ENCODE results near the gene KRR1.

Gene KRR1

DNA sequence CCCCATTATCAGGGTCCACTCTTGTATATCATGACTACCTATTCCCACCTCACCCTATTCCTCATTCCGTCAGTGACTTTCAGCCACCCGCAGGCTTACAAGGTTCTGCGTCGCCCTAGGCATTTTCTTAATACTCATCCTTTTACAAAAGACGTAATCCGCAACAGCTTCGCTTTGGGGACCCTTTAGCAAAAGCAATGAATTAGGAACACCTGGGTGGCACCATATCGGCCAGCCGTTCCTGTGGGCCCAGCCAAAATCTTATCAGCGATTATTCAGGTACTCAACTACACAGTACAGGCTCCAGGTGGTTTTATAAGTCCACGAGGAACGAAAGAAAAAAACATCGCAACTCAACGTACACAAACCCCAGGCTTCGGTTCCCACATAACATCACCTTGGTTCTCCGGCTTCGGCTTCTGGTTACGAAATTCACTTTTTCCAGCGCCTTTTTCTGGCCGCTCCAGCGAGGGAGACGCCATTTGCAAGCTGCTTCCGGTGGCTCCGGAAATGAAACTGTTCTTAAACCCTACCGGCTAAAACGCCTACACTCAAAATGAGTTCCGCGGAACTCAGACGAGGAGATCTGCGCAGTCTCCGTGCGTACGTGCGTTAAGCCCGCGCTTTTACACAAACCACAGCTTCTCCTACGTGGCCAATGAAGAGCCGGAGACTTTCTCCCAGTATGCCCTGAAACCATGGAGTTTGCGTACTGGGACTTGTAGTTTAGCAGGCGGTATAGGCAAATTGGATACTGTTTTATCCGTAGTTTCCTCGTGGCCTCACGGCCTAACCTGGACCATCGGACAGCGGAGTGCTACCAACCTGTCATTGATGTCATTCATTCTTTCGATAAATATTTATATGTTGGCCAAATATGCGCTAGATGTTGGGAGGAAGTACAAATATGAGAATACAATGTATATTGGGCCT lies at the start of gene KRR1:
Gene KRR1 (minus strand): TSS at position 494 of the 933 bp plus-strand sequence. CDS start 12 bp downstream, at position 482.
- peak; percentile 98 for DNase-seq (ENCODE audit: low spot score)

GRCh38 chr12:75560167-75560566 lies 48.8 kb upstream of the KRR1 start:
- DNase-seq (ENCODE audit: low spot score) = peak; percentile 39

DNA sequence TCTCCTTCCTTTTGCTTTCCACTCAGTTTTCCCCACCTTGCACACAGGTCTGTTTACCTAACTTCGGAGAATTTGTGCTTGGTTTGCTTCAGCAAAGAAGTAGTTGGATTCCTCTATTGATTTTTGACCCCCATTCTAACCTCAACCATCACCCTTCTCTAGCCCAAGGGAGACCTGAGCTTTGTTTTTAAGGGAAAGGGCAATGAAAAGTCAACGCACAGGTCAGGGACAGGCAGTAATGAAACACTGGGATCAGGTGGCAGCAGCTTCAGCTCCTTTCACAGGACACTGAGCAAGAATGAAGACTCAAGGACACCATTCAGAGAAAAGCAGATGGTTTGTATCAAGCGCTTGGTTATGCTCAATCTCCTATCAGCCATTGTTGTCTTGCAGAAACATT lies 46.9 kb upstream of the KRR1 start:
- DNase-seq (ENCODE audit: low spot score) = no peak

GRCh38 chr12:75556311-75556899 lies 45.0 kb upstream of the KRR1 start:
- no peak for DNase-seq (ENCODE audit: low spot score)

DNA sequence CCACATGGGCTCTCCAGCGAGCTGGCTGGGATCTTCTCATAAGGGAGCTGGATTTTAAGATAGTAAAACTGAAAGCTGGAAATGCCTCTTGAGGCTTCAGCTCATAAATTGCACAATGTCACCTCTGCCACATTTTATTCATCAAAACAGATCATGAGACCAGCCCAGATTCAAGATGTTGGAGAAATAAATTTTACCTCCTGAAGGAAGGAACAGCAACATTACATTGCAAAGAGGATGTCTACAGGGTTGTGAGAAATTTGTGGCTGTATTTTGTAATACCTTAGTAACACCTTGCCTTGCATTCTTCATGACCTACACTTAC lies 43.1 kb upstream of the KRR1 start:
- no peak for DNase-seq (ENCODE audit: low spot score)

DNA sequence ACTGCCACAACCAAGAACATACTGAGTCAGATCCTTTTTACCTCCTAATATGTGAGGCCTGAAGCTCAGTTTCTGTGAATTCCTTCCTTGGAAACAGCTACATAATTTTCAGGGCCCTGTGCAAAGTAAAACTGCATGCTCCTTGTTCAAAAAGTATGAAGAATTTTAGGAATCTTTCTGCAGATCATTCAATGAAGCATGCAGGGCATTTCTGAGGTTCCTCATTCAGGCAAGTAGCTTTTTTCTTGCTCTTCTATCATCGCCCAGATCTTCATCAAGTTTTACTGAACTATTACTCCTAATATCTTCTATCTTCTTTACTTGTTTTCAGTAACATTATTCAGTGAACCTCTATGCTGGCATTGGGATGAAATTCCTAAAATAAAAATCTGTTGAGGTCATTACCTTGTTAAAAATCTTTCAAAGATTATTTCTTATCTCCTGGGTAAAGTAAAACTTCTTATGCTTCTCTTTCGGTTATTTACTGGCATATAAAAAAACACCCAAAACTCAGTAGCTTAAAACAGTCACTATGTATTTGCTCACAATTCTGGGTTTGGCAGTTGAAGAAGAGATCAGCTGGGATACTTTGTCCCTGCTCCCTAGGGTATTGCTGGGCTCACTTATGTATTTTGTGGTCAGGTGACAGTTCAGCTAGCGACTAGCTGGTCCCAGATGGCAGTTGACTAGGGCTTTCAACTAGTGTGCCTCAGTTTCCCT lies 42.6 kb upstream of the KRR1 start:
- peak; percentile 52 for DNase-seq (ENCODE audit: low spot score)

- peak; percentile 83 for DNase-seq (ENCODE audit: low spot score)
Measured at GRCh38 chr12:75553398-75553797, 42.0 kb upstream of the KRR1 start.

DNA sequence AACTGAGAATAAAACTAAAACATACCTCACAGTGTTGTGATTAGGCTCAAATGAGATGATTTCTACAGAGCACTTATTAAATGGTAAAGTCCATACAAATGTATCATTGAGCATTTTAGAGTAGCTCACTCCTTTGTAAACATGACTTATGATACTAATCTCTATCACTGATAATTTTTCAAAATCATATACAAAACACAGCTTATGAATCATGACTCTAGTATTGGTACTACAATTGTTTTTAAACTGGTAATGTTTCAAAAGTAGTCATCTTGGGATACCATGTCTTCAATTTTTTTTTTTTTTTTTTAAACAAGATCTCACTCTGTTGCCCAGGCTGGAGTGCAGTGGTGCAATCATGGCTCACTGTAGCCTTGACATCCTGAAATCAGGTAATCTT lies 40.1 kb upstream of the KRR1 start:
- DNase-seq (ENCODE audit: low spot score) = no peak

DNA sequence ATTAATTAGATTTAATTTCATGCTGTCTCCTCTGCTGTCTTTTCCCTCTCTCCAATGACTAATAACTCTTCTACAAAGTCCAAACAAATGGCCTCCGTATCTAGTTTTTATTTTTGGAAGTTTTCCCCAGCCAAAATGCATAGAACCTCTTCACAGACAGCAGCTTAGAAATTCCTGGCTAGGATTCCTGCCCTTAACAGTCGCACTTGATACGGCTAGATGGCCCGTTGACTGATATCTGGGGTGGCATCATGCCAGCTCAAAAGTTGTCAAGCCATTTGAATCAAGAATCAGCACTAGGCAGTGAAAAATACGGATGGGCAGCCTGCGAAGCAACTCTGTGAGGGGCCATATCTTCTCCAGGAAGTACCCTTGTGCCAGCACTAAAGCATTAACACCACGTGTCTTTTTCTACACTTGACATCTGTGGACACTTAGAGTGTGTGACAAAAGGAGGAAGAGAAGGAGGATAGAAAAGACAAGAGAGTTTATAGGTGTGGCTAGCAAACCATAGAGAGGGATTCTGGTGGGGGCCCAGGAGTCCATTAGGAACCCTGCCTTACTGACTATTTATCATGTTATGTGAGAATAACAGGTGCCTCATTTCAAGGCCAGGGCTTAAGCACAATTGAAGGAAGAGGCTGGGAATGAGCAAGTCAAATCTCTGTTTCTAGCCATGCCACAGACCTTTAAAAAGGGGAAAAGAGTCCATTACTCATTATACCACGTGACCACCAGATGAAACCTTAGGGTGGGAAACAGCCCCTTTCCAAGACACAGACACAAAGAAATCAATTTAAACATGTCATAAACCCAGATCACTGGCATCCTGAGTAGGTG lies 39.2 kb upstream of the KRR1 start:
- no peak for DNase-seq (ENCODE audit: low spot score)

GRCh38 chr12:75549989-75550388 lies 38.6 kb upstream of the KRR1 start:
- DNase-seq (ENCODE audit: low spot score) = no peak

- DNase-seq (ENCODE audit: low spot score) = no peak
Measured at GRCh38 chr12:75548879-75549278, 37.5 kb upstream of the KRR1 start.

GRCh38 chr12:75545636-75546035 lies 34.2 kb upstream of the KRR1 start:
- DNase-seq (ENCODE audit: low spot score) = no peak

DNA sequence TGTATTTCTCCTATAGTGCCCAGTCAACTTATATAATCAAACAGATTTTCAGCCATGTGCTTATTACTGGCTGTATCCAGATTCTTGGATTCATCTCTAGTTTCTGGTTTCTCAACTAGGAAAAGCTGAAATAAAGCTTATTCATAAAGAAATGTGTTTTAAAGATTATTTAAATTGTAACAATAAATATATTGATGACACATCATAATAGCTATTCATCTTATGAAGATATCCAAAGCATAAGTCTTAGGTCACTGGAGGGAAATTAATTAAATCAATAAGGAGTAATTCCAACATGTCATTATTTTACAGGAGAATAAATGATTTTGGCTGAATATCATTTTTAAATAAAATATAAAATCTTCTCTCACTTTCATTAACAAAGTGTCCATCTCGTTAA lies 32.1 kb upstream of the KRR1 start:
- DNase-seq (ENCODE audit: low spot score) = no peak

DNA sequence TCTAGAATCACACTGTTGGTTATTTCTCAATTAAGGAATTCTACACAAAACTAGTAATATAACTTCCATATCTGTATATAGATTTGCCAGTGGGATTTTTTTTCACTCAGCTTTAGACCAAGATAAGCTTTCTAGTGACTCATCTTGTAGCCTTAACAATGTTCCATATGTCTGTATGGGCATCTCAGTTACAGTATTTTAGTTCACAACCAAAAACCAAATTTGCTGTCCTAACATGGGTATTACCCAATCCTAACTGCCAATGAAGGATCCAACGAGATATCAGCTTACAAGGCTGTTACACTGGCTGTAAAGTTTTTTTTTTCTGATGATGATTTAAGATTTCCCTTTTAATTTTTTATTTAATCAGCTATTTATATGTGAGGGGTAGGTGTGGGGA lies 31.5 kb upstream of the KRR1 start:
- DNase-seq (ENCODE audit: low spot score) = no peak

GRCh38 chr12:75539889-75540288 lies 28.5 kb upstream of the KRR1 start:
- DNase-seq (ENCODE audit: low spot score) = no peak

GRCh38 chr12:75533239-75533638 lies 21.8 kb upstream of the KRR1 start:
- peak; percentile 9 for DNase-seq (ENCODE audit: low spot score)

- DNase-seq (ENCODE audit: low spot score) = no peak
Measured at GRCh38 chr12:75529826-75530225, 18.4 kb upstream of the KRR1 start.

GRCh38 chr12:75529316-75529715 lies 17.9 kb upstream of the KRR1 start:
- DNase-seq (ENCODE audit: low spot score) = no peak

DNA sequence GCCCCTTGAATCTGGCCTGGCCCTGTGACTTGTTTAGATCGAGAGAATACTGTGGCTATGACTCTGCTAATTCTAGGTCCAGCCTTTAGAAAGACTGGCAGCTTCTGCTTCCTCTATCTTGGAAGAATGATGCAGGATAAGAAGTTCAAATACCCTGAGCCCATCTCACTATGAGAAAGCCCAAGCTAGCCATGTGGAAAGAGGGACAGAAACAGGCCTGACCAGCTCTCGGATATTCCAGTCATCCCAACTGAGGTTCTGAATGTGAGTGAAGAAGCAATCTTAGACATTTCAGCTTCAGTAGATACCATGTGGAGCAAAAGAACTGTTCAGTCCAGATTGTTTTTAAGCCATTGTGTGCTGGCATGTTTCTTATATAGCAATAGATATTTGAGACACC lies 17.3 kb upstream of the KRR1 start:
- peak; percentile 25 for DNase-seq (ENCODE audit: low spot score)

DNA sequence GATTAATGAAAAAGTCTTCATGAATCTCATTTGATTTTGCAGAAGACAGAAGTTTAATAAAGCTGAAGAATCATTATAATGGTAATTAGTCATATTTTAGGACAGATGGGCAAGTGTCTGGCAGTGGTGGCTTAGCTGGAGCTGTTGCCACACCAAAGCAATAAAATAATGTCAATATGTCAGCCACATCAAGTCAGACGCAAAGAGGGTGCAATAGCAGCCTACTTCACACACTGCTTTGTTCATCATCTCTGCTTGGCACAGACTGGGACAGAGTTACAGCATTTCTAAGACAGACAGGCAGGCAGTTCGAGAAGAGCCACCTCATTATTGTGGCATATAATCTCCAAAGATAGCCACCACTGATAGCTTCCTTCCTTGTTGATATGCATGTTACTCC lies 16.9 kb upstream of the KRR1 start:
- no peak for DNase-seq (ENCODE audit: low spot score)

- DNase-seq (ENCODE audit: low spot score) = peak; percentile 60
Measured at GRCh38 chr12:75526655-75527511, 15.5 kb upstream of the KRR1 start.

Data from kidney tubule cell (primary cell).